Amniotic epithelial cell (primary cell): ENCODE data around the gene AOC3.
"Not testable (repeated sequence)": the region's sequence is repeated elsewhere in the genome, so short reads cannot be mapped to it uniquely, and the experiment has no call there.

Experiments
- DNase-seq: peaks from one replicate; pipeline ENCODE4 v3.0.0-alpha.2; 2010; ENCODE audit warnings: low read depth

AOC3 gene

DNA sequence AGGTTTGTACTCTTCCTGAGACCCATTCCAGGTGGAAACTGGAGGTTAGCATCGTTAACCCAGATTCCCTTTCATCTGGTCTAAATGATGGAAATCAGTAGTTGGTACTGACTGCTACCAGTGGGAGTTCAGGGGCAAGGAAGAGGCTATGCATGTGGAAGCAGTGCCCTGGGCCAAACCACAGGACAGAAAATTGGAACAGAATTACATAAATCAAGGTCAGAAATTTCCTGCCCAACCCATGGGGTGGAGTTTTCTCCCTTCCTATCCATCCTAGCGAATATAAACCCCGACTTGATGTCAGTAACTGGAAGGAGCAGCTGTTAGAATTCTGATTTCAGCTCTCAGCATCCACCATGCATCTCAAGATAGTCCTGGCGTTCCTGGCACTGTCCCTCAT, 6.7 kb upstream of the AOC3 start, which contains the start of gene AOC2:
AOC2 (plus strand) TSS at position 310 of the 400 bp plus-strand sequence; CDS start at position 357, 47 bp downstream.
- peak; percentile 27 for DNase-seq

DNA sequence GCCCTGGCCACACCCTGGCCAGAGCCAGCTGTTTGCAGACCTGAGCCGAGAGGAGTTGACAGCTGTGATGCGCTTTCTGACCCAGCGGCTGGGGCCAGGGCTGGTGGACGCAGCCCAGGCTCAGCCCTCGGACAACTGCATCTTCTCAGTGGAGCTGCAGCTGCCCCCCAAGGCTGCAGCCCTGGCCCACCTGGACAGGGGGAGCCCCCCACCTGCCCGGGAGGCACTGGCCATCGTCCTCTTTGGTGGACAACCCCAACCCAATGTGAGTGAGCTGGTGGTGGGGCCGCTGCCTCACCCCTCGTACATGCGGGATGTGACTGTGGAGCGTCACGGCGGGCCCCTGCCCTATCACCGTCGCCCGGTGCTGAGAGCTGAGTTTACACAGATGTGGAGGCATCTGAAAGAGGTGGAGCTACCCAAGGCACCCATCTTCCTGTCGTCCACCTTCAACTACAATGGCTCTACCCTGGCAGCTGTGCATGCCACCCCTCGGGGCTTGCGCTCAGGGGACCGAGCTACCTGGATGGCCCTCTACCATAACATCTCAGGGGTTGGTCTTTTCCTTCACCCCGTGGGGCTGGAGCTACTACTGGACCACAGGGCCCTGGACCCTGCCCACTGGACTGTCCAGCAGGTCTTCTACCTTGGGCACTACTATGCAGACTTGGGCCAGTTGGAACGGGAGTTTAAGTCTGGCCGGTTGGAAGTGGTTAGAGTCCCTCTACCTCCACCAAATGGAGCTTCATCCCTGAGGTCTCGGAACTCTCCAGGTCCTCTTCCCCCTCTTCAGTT, 6.0 kb upstream of the AOC3 start:
- no peak for DNase-seq

DNA sequence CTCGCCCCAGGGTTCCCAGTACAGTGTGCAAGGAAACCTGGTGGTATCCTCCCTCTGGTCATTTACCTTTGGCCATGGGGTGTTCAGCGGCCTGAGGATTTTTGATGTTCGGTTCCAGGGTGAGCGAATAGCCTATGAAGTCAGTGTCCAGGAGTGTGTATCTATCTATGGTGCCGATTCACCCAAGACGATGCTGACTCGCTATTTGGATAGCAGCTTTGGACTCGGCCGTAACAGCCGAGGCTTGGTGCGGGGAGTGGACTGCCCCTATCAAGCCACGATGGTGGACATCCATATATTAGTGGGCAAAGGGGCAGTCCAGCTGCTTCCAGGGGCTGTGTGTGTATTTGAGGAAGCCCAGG, 5.5 kb upstream of the AOC3 start:
- no peak for DNase-seq

DNA sequence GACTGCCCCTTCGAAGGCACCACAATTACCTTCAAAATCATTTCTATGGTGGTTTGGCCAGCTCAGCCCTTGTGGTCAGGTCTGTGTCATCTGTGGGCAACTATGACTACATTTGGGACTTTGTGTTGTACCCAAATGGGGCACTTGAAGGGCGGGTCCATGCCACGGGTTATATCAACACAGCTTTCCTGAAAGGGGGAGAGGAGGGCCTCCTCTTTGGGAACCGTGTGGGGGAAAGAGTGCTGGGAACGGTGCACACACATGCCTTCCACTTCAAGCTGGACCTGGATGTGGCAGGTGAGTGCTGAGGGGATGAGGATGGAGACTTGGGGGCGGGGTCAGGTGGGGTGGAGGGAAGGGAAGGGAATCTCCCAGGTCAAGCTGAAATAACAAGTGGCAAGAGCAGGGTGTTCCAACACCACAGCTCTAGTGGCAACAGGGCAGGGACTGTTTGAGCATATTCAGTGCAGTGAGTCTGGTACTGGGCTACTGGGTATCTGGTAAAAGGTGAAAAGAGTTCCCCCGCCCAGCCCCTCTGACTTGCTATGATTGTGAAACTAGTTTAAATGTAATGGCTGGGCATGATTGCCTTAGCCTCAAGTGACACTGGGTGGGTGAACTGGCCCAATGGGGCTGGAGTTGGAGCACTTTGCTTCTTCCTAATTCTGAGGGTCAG, 4.9 kb upstream of the AOC3 start:
- no peak for DNase-seq

DNA sequence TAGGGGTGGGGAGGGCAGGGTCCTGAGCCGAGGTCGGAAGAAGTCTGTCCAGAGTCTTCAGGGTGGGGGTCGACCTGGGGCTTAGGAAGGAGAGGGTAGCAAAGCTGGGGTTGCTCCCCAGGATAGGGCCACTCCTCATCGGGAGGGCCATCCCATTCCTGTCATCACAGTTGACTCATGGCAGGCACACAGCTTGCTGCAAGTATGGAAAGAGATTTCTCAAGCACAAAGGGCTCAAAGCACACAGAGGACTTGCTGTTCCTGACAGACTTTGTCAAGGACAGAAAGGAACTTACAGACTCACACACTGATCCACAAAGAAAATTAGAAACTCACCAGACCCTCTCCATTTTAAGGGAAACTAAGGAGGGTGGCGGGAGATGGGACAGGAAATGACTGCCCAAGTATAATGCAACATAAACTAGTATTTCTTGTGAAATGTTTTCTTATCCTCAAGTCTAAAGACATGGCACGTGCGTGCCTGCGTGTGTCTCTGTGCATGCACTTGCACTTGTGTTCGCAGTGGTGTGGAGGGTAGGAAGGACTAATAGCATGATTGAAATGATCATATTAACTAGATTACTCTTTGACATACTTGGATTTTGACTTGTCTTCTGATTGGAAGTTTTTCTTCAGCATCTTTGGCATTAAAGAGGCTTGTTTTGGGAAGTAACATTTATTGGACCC, 4.3 kb upstream of the AOC3 start:
- peak; percentile 70 for DNase-seq

DNA sequence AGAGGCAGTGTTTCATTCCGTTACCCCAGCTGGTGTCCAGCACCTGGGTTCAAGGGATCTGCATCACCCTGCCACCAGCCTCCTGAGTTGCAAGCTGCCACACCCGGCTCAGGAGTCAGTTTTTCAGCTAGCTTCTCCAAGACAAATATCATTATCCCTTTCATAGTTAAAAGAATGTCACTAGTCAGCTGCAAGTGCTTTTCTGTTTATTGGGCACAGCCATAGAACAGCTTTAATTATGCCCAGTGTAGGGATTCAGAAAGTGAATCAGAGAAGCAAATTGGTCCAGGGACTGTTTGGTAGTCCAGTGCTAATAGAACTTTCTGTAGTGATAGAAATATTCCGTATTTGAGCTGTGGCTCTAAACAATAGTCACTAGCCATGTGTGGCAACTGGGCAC, 2.9 kb upstream of the AOC3 start:
- no peak for DNase-seq

DNA sequence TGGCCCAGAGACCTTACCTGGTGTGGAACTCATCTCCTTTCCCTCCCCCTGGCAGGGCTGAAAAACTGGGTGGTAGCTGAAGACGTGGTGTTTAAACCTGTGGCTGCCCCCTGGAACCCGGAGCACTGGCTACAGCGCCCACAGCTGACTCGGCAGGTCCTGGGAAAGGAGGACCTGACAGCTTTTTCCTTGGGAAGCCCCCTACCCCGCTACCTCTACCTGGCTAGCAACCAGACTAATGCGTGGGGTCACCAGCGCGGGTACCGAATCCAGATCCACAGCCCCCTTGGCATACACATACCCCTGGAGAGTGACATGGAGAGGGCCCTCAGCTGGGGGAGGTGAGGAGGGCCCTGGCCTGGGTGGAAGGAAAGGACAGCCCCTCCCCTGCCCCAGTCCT, 2.0 kb upstream of the AOC3 start:
- no peak for DNase-seq

DNA sequence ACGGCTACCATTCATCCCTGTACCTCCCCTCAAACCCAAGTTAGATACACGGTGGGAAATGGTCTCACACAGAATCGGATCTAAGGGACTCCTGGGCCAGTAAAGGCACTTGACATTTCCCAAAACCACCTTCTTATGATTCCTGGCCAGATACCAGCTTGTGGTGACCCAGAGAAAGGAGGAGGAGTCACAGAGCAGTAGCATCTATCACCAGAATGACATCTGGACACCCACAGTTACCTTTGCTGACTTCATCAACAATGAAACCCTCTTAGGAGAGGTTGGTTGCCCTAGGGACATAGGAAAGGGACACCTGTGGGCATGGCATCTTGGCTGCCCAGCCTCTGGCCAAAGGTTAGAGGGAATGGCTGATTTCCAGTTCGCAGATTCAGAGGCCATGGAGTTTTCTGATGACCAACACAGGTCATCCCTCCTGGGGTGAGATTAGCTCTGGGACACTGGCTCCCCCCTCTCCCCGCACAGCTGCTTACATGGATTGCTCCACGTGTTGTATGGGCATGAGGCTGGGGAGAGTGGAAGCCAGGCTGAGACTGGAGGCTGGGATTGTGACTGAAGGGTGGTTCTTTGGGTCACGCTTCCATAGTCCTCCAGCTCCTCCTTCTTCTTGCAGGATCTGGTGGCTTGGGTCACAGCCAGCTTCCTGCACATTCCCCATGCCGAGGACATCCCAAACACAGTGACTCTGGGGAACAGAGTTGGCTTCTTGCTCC, 1.4 kb upstream of the AOC3 start:
- no peak for DNase-seq

DNA sequence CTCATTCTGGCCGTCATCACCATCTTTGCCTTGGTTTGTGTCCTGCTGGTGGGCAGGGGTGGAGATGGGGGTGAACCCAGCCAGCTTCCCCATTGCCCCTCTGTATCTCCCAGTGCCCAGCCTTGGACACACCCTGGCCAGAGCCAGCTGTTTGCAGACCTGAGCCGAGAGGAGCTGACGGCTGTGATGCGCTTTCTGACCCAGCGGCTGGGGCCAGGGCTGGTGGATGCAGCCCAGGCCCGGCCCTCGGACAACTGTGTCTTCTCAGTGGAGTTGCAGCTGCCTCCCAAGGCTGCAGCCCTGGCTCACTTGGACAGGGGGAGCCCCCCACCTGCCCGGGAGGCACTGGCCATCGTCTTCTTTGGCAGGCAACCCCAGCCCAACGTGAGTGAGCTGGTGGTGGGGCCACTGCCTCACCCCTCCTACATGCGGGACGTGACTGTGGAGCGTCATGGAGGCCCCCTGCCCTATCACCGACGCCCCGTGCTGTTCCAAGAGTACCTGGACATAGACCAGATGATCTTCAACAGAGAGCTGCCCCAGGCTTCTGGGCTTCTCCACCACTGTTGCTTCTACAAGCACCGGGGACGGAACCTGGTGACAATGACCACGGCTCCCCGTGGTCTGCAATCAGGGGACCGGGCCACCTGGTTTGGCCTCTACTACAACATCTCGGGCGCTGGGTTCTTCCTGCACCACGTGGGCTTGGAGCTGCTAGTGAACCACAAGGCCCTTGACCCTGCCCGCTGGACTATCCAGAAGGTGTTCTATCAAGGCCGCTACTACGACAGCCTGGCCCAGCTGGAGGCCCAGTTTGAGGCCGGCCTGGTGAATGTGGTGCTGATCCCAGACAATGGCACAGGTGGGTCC, 607 bp downstream of the AOC3 start:
- not testable (repeated sequence) for DNase-seq

DNA sequence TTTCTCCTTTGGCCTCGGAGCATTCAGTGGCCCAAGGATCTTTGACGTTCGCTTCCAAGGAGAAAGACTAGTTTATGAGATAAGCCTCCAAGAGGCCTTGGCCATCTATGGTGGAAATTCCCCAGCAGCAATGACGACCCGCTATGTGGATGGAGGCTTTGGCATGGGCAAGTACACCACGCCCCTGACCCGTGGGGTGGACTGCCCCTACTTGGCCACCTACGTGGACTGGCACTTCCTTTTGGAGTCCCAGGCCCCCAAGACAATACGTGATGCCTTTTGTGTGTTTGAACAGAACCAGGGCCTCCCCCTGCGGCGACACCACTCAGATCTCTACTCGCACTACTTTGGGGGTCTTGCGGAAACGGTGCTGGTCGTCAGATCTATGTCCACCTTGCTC, 1.4 kb downstream of the AOC3 start:
- no peak for DNase-seq

DNA sequence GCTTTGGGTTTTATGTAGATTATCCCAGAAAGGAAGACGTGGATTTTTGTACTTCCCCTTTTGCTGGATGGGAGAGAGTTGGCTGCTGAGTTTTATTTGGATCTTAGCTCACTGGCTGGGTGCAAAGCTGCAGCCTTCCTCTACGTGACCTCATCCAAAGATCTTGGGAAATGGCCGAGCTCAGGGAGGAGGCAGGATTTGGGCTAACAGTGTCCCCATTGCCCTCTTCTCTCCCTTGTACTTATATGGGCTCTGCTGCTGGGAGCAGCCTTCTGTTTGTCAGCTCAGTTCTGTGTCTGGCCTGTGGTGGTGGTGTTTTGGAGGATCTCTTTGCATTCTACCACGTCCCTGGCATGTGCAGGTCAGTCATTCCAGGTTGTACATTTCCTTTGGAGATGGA, 2.0 kb downstream of the AOC3 start:
- no peak for DNase-seq

DNA sequence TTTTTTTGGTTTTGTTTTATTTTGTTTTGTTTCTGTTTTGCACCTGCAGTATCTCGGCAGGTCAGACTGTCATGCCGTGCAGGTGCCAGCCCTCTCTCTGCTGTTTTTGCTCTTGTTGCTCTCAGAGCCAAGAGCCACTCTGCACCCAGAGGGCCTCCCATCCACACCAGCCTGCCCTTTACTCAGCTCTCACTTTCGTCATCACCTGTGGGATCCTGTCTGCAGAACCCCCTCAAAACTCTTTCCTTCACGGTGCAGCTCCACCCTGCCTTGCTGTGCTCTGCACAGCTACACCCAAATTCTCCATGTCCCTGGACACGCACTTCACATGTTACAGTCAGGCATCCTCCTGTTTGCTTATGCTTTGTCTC, 2.6 kb downstream of the AOC3 start:
- DNase-seq = no peak

DNA sequence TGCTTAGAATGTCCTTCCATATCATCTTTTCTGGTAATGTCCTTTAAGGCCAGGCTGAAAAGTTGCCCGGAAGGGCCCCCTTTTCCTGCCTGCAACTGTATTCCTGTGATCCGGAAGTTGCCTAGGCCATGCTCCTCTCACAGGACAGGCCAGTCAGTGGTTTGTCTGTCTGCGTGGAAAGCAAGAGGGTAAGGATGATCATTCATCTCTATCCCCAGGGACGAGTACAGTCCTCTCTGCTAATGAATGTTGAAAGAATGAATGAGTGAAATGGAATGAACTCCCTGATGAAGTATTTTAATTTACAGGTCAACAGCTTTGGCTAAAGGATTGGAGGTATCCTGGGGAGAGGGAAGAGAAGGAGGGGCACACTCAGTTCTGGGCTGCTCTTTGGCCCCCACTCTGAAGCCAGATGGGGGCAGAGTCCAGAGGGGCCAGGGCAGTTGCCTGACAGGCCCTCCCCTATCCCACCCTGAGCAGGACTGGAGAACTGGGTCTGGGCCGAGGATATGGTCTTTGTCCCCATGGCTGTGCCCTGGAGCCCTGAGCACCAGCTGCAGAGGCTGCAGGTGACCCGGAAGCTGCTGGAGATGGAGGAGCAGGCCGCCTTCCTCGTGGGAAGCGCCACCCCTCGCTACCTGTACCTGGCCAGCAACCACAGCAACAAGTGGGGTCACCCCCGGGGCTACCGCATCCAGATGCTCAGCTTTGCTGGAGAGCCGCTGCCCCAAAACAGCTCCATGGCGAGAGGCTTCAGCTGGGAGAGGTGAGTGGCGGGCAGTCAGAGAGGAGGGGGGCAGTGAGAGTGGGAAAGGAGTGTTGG, 3.2 kb downstream of the AOC3 start:
- DNase-seq = no peak

DNA sequence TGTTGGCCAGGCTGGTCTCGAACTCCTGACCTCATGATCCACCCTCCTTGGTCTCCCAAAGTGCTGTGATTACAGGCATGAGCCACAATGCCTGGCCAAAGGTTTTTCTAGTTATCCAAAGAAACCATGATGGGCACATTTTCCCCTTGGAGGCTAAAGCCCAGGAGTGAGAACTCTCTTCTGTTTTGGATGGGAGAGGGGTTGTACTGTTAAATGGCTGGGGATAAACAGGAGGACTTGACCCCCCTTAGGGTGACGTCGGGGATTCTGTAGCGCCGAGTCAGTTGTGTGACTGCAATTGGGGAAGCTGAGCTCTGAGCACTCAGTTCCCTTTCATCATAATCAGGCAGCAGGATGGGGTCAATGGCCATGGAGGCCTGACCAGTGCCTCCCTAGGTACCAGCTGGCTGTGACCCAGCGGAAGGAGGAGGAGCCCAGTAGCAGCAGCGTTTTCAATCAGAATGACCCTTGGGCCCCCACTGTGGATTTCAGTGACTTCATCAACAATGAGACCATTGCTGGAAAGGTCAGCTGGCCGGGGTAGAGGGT, 4.1 kb downstream of the AOC3 start:
- no peak for DNase-seq

DNA sequence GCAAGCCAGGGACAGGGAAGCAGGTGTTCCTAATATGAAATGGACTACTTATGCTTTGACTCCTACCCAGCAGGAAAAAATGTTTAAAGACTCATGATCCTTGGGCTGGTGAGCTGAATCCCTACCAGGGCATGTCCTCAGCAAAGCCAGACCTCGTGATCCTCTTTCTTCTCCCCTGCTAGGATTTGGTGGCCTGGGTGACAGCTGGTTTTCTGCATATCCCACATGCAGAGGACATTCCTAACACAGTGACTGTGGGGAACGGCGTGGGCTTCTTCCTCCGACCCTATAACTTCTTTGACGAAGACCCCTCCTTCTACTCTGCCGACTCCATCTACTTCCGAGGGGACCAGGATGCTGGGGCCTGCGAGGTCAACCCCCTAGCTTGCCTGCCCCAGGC, 5.1 kb downstream of the AOC3 start:
- not testable (repeated sequence) for DNase-seq

DNA sequence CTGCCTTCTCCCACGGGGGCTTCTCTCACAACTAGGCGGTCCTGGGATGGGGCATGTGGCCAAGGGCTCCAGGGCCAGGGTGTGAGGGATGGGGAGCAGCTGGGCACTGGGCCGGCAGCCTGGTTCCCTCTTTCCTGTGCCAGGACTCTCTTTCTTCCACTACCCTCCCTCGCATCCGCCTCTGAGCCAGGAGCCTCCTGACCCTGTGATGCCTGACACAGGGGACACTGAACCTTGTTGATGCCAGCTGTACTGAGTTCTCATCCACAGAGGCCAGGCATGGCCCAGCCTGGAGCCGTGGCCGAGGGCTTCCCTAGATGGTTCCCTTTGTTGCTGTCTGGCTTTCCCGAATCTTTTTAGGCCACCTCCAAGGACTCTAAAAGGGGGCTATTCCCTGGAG, 5.5 kb downstream of the AOC3 start:
- DNase-seq = not testable (repeated sequence)

DNA sequence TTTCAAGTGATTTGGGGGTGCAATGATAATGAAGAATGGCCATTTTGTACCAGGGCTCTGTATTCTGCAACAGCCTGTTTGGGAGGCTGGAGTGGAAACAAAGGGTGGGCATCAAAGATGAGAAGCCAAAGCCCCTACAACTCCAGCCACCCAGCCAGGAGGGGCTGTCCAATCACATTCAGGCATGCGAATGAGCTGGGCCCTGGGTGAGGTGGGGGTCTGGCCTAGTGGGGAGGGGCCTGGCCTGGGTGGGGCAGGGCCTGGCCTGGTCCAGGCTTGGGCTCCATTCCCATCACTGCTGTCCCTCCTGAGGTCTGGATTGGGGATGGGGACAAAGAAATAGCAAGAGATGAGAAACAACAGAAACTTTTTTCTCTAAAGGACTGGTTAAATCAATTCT, 6.4 kb downstream of the AOC3 start:
- no peak for DNase-seq

DNA sequence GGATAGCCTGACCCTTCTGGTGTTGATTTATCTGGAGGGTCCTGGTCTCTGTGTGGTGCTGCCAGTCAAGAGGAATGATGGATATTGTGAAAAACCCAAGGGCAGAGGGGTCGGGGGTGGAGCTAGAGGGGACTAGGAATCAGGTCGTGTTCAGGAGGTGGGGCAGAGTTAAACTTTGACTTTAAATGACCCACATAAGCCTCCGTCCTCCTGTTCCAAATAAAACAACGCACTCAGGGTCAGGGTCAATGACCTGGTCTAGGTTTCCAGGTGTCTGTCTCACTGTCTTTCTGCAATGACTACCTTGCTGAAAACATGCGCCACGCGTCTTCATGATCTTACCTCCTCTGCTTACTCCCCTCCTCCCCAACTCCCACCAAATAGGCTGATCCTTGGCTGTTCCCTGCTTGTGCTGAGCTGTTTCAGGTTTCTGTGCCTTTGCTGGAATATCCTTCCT, 14.7 kb downstream of the AOC3 start:
- DNase-seq = no peak

DNA sequence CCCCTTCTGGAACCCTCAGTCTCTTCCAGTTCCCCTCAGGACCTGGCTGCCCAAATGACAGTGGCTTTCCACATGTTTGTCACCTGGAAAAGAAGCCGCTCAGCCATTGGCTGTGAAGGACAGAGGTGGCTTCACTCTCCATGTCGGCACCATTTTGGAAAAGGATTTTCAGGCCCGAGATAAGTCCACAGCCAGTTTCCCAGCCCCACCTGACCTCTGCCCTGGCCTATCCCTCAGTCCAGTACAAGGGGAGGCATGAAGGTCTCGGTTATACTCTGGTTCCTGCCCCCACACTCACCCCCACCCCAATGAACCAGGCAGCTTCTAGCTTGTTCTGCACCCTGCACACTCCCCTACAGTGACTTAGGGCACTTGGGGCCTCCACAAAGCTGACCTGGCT, 15.2 kb downstream of the AOC3 start:
- no peak for DNase-seq
